ENCODE data around the gene TMCC2.

The TMCC2 gene

DNA sequence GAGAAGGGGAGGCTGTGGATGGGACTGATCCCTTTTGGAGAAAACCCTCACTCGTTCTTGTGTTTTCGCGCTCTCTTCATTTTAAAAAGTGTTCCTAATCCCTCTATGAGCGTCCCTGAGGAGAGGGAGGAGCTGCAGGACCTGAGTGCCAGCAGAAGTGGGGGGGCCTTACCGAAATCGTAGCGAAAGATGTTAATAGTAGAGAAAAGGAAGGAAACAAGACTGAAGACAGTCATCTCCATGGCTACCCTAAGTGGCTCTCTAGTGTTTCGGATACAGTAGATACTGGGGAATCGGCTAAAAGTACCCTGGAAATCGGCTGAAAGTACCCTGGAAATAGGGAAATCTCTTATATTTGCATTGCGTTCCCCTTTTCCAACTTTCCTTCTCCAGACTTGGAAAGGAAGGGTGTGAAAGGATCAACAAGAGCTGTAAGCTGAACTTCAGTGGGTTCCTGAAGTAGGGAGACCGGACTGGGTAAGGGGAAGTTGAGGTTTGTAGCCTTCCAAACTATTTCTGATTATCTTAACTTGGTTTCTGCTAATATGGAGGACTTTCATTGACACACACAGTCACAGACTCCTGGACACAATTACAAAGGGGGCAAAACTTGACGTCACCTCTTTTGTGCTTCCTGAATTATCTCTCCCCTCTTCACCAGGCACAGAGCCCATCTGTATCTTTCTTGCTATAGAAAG lies 15.8 kb upstream of the TMCC2 start:
- H3K4me3 ChIP-seq (ENCODE audit: low read length): no peak overlapping the region; the same call in 1 of the 2 replicates
- H3K4me1 ChIP-seq (ENCODE audit: control insufficient read depth, insufficient read depth, low read length): no peaks in the 10 kb centered on the region
- H3K36me3 ChIP-seq (ENCODE audit: control insufficient read depth, insufficient read depth, low read length): no peaks in the 10 kb centered on the region
- no CpG with 5 or more reads among the region's 13 CpGs for WGBS (ENCODE audit: insufficient coverage, insufficient read length)
- no peaks in the 10 kb centered on the region for H3K27me3 ChIP-seq (ENCODE audit: control insufficient read depth, insufficient read depth, low read length)
- DNase-seq (ENCODE audit: low read depth, low spot score): no peak
- H3K27ac ChIP-seq (ENCODE audit: low read length): no peak overlapping the region
- H3K9me3 ChIP-seq (ENCODE audit: control insufficient read depth, insufficient read depth, low read length): no peaks in the 10 kb centered on the region

DNA sequence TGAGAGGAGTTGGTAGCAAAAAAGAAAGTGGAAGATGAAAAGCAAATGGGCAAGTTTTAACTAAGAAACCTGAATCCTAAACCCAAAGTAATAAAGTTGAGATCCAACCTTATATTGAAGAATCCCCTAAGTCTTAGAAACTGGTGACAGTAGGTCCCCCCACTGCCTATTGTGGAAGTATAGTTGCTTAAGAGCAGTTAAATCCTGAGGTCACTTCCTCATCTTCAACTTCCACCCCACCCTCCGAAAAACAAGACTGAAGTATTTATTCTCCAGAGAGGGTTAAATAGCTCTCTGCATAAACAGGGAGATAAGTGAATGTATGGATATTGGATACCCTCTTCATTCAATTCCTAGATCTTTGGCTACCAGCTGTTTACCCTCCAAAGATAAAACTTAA lies 13.0 kb upstream of the TMCC2 start:
- no CpG with 5 or more reads among the region's 1 CpG for WGBS (ENCODE audit: insufficient coverage, insufficient read length)
- no peaks in the 10 kb centered on the region for H3K36me3 ChIP-seq (ENCODE audit: control insufficient read depth, insufficient read depth, low read length)
- H3K4me1 ChIP-seq (ENCODE audit: control insufficient read depth, insufficient read depth, low read length): no peaks in the 10 kb centered on the region
- no peaks in the 10 kb centered on the region for H3K9me3 ChIP-seq (ENCODE audit: control insufficient read depth, insufficient read depth, low read length)
- no peaks in the 10 kb centered on the region for H3K27me3 ChIP-seq (ENCODE audit: control insufficient read depth, insufficient read depth, low read length)
- no peak overlapping the region for H3K4me3 ChIP-seq (ENCODE audit: low read length)
- no peak for DNase-seq (ENCODE audit: low read depth, low spot score)
- no peak overlapping the region for H3K27ac ChIP-seq (ENCODE audit: low read length)

DNA sequence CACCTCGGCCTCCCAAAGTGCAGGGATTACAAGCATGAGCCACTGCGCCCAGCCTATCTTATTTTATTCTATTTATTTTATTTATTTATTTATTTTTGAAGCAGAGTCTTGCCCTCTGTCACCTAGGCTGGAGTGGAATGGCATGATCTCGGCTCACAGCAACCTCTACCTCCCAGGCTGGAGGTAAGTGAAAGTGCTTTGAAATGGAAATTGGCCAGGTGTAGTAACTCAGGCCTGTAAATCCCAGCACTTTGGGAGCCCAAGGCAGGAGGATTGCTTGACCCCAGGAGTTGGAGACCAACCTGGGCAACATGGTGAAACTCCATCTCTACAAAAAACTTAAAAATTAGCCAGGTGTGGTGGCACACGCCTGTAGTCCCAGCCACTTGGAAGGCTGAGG lies 11.2 kb upstream of the TMCC2 start:
- Histone ChIP-seq H3K9me3 (ENCODE audit: control insufficient read depth, insufficient read depth, low read length) (no peaks in the 10 kb centered on the region), H3K4me1 (ENCODE audit: control insufficient read depth, insufficient read depth, low read length) (no peaks in the 10 kb centered on the region), H3K27ac (ENCODE audit: low read length) (no peak overlapping the region), H3K27me3 (ENCODE audit: control insufficient read depth, insufficient read depth, low read length) (no peaks in the 10 kb centered on the region), H3K36me3 (ENCODE audit: control insufficient read depth, insufficient read depth, low read length) (no peaks in the 10 kb centered on the region), H3K4me3 (ENCODE audit: low read length) (no peak overlapping the region)
- no CpG with 5 or more reads among the region's 4 CpGs for WGBS (ENCODE audit: insufficient coverage, insufficient read length)
- no peak for DNase-seq (ENCODE audit: low read depth, low spot score)

DNA sequence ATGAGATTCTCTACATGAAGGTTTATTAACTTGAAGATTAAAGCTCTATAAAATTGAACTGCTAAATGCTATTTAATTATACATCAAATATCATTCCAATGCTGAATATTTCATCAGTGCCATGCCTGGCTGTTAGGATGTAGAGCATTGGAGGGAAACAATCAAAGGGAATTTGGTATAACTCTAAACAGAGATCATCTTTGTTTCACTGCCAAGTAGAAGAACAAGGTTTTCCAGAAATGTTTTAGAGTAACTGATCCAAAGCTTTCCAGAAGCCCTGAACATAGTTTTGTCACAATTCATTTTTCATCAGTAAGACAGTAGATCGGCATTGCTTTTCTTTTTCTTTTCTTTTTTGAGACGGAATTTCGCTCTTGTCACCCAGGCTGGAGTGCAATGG lies 10.3 kb upstream of the TMCC2 start:
- WGBS (ENCODE audit: insufficient coverage, insufficient read length): no CpG with 5 or more reads among the region's 3 CpGs
- Histone ChIP-seq H3K27me3 (ENCODE audit: control insufficient read depth, insufficient read depth, low read length) (no peaks in the 10 kb centered on the region), H3K36me3 (ENCODE audit: control insufficient read depth, insufficient read depth, low read length) (no peaks in the 10 kb centered on the region), H3K4me1 (ENCODE audit: control insufficient read depth, insufficient read depth, low read length) (no peaks in the 10 kb centered on the region), H3K4me3 (ENCODE audit: low read length) (no peak overlapping the region), H3K27ac (ENCODE audit: low read length) (no peak overlapping the region), H3K9me3 (ENCODE audit: control insufficient read depth, insufficient read depth, low read length) (no peaks in the 10 kb centered on the region)
- no peak for DNase-seq (ENCODE audit: low read depth, low spot score)

DNA sequence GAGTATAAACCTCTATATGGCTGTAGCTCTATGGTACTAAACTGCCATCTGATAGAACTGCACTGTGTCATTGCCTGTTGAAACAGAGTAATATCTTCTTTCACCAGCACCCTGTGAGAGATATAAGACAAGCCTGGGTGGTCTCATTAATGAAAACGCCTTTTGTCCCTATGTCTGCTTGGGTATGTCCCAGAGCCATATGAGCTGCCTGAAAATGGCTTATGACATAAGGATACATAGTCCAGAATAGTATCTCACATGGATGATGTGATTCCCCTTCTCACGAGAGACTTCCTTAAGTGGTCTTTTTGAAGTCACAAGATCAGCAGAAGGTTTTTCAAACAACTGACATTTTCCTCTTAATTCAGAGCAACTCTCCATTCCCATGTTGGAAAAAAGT lies 7.3 kb upstream of the TMCC2 start:
- no peaks in the 10 kb centered on the region for H3K27me3 ChIP-seq (ENCODE audit: control insufficient read depth, insufficient read depth, low read length)
- no peak overlapping the region for H3K27ac ChIP-seq (ENCODE audit: low read length)
- H3K4me3 ChIP-seq (ENCODE audit: low read length): no peak overlapping the region
- H3K9me3 ChIP-seq (ENCODE audit: control insufficient read depth, insufficient read depth, low read length): no peaks in the 10 kb centered on the region
- H3K4me1 ChIP-seq (ENCODE audit: control insufficient read depth, insufficient read depth, low read length): no peaks in the 10 kb centered on the region
- no CpG with 5 or more reads among the region's 2 CpGs for WGBS (ENCODE audit: insufficient coverage, insufficient read length)
- H3K36me3 ChIP-seq (ENCODE audit: control insufficient read depth, insufficient read depth, low read length): no peaks in the 10 kb centered on the region
- DNase-seq (ENCODE audit: low read depth, low spot score): no peak

DNA sequence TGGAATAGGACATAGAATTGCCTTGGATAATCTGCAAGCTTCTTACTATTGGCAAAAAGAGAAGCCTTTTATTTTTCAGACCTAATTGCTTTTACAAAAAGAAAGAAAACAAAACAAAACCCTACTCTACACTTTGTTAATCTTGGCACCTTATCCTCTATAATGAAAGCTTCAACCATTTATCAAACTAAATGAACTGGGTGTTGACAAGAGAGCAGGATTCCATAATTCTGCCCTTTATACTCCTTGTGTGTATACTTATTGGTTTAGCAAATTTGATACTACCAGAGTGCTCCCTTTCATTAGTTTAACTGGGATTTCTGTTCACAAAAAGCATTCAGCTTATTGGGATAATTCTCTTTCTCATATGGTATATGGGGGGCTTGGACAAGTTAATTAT lies 3.0 kb upstream of the TMCC2 start:
- Histone ChIP-seq H3K9me3 (ENCODE audit: control insufficient read depth, insufficient read depth, low read length) (no peaks in the 10 kb centered on the region), H3K4me3 (ENCODE audit: low read length) (no peak overlapping the region), H3K27me3 (ENCODE audit: control insufficient read depth, insufficient read depth, low read length) (no peaks in the 10 kb centered on the region; the same call in 1 of the 2 replicates), H3K27ac (ENCODE audit: low read length) (no peak overlapping the region), H3K4me1 (ENCODE audit: control insufficient read depth, insufficient read depth, low read length) (peaks cover 3% of the 10 kb centered on the region; the same call in 1 of the 2 replicates), H3K36me3 (ENCODE audit: control insufficient read depth, insufficient read depth, low read length) (no peaks in the 10 kb centered on the region)
- no peak for DNase-seq (ENCODE audit: low read depth, low spot score)

DNA sequence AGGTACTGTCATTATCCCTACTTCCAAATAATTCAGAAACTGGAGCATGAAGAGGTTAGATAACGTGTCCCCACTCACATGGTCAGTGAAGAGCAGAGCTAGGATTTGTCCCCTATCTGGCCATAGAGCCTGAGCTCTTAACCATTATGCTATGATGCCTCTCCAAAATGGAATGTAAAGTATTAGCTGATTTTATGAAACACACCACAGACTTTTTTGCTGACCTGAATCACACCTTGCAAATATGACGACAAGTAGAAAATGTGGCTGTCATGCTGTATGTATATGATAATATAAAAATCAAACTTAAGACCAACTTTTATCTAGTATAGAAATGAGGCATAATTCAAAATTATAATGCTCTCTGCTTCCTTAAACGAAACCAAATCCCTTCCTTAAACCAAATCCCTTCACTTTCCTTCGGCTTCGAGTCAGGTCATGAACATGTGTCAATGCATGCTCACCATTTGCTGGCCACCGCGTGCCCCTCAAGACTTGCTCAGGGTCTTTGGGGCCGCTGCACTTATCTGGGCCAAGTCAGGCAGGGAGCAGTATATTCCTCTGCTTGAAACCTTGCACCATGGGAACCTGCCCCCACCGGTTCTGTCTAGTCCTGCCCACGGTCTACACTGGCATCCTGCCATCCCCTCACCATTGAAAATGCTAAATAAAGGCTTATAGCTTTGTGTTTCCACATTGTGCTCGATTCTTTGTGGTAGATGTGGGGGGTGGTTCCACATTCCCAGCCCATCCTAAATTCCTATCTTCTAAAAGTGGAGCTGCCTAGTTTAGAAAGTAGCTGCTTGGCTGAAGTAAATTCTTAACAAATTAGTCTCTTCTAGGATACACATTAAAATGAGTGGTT lies 1.6 kb upstream of the TMCC2 start:
- WGBS (ENCODE audit: insufficient coverage, insufficient read length): 100% methylated on average over 1 of the region's 11 CpGs
- Histone ChIP-seq H3K9me3 (ENCODE audit: control insufficient read depth, insufficient read depth, low read length) (no peaks in the 10 kb centered on the region), H3K27ac (ENCODE audit: low read length) (no peak overlapping the region), H3K4me1 (ENCODE audit: control insufficient read depth, insufficient read depth, low read length) (peaks cover 3% of the 10 kb centered on the region; the same call in 1 of the 2 replicates), H3K4me3 (ENCODE audit: low read length) (no peak overlapping the region), H3K36me3 (ENCODE audit: control insufficient read depth, insufficient read depth, low read length) (no peaks in the 10 kb centered on the region), H3K27me3 (ENCODE audit: control insufficient read depth, insufficient read depth, low read length) (no peaks in the 10 kb centered on the region; the same call in 1 of the 2 replicates)
- DNase-seq (ENCODE audit: low read depth, low spot score): no peak

DNA sequence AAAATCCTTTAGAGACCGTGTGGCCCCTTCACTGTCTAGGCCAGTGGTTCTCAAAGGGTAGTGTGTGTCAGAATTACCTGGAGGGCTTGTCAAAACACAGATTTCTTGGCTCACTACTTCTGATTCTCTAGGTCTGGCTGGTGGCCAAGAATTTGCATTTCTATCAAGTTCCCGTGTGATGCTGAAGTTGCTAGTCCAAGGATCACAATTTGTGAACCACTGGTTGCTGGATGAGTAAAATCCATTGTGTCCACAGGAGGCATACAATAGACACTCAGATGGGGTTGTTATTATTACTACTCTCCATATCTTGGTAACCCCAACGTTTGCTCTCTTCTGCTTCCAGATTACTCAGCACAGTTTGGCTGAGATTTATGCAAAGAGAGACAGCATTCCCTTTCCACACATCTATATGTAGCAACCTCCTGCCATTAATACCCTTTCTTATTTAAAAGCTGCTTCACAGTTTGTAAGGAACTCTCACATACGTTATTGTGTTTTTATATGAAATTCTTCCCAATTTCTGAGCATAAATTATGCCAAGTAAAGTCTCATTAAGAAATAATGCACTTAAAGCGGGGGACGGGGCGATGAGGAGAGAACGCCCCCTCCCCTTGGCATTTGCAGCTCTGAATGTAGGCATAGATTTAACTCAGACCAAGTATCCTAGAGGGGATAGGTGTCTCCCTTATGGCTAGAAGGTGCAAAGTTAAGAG lies 720 bp upstream of the TMCC2 start:
- Histone ChIP-seq H3K4me1 (ENCODE audit: control insufficient read depth, insufficient read depth, low read length) (peaks cover 3% of the 10 kb centered on the region; the same call in 1 of the 2 replicates), H3K36me3 (ENCODE audit: control insufficient read depth, insufficient read depth, low read length) (no peaks in the 10 kb centered on the region), H3K27me3 (ENCODE audit: control insufficient read depth, insufficient read depth, low read length) (no peaks in the 10 kb centered on the region; the same call in 1 of the 2 replicates), H3K9me3 (ENCODE audit: control insufficient read depth, insufficient read depth, low read length) (no peaks in the 10 kb centered on the region), H3K4me3 (ENCODE audit: low read length) (peak overlapping the region; percentile 49; the same call in 1 of the 2 replicates), H3K27ac (ENCODE audit: low read length) (no peak overlapping the region)
- DNase-seq (ENCODE audit: low read depth, low spot score): no peak
- WGBS (ENCODE audit: insufficient coverage, insufficient read length): no CpG with 5 or more reads among the region's 8 CpGs

DNA sequence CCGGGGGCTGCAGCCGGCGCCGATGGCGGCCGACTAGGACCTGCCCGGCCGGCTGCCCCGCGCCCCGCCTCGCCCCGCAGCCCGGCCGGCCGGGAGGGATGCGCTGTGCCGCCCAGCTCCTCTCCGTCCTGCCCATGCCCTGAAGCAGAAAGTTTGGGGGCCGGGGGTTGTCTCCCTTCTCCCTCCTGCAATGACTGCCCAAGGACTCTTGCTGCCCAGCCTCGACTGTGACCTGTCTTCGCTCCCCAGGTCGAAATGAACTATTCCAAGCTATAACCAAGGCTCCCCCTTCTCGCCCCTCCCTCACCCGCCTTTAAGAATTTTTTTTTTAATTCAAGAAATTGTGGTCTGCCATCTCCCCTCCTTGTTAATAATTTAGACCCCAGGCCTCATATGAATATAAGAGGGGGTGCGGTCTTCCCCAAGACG lies 361 bp downstream of the TMCC2 start:
- H3K27me3 ChIP-seq (ENCODE audit: control insufficient read depth, insufficient read depth, low read length): no peaks in the 10 kb centered on the region; the same call in 1 of the 2 replicates
- WGBS (ENCODE audit: insufficient coverage, insufficient read length): no CpG with 5 or more reads among the region's 27 CpGs
- peak overlapping the region; percentile 49; the same call in 1 of the 2 replicates for H3K4me3 ChIP-seq (ENCODE audit: low read length)
- H3K36me3 ChIP-seq (ENCODE audit: control insufficient read depth, insufficient read depth, low read length): no peaks in the 10 kb centered on the region
- no peak overlapping the region for H3K27ac ChIP-seq (ENCODE audit: low read length)
- H3K4me1 ChIP-seq (ENCODE audit: control insufficient read depth, insufficient read depth, low read length): peaks cover 3% of the 10 kb centered on the region; the same call in 1 of the 2 replicates
- no peak for DNase-seq (ENCODE audit: low read depth, low spot score)
- H3K9me3 ChIP-seq (ENCODE audit: control insufficient read depth, insufficient read depth, low read length): no peaks in the 10 kb centered on the region

DNA sequence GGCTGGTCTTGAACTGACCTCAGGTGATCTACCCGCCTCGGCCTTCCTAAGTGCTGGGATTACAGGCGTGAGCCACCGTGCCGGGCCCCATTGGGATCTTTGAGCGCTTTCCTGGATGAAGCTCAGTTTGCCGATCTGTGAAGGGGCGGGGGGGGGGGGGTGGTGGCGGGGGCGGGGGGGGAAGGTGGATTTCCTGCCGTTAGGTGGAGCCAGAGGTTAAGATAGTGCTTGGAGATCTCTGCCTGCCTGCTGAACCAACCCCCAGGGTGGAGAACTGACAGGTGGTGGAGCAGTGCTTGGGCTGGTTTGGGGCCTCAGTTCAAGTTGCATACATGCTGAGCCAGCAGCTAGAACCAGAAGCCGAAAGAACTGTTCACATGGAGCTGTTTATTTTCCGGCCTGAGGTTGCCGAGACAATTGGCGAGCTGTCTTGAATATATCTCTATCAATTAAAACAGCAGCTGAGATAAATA lies 1.7 kb downstream of the TMCC2 start:
- no peaks in the 10 kb centered on the region for H3K9me3 ChIP-seq (ENCODE audit: control insufficient read depth, insufficient read depth, low read length)
- no peak overlapping the region; the same call in 1 of the 2 replicates for H3K4me3 ChIP-seq (ENCODE audit: low read length)
- H3K36me3 ChIP-seq (ENCODE audit: control insufficient read depth, insufficient read depth, low read length): no peaks in the 10 kb centered on the region
- H3K27ac ChIP-seq (ENCODE audit: low read length): no peak overlapping the region
- DNase-seq (ENCODE audit: low read depth, low spot score): no peak
- H3K4me1 ChIP-seq (ENCODE audit: control insufficient read depth, insufficient read depth, low read length): peaks cover 3% of the 10 kb centered on the region; the same call in 1 of the 2 replicates
- H3K27me3 ChIP-seq (ENCODE audit: control insufficient read depth, insufficient read depth, low read length): no peaks in the 10 kb centered on the region; the same call in 1 of the 2 replicates
- no CpG with 5 or more reads among the region's 15 CpGs for WGBS (ENCODE audit: insufficient coverage, insufficient read length)
